ENCODE measurements around the gene PYCR2.

PYCR2 gene

DNA sequence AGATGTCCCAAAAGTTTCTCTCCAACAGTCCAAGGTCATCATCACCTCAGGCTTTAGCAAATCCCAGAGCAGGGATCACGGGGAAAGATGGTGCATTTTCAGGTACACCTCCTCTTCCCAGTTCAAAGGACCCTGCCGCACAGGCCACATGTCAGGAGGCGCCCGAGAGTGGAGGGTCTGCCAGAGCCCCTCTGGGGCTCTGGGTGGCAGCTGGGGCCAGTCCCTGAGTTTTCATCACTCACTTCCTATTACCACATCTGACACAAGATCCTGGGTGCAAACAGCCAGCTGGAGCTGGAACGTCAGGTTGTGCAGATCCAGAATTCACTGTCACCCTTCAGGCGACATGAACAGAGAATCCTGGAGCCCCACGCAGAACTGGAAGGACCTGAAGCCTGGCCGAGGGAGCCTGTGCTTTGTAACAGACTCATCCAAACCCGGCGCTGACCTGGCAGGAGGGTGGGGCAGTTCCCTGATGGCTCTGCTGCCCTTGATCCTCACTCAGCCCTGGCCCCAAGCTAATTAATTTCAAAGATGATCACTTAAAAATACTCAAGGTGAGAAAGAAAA is 50.7 kb downstream of the PYCR2 start:
- no peak for DNase-seq

DNA sequence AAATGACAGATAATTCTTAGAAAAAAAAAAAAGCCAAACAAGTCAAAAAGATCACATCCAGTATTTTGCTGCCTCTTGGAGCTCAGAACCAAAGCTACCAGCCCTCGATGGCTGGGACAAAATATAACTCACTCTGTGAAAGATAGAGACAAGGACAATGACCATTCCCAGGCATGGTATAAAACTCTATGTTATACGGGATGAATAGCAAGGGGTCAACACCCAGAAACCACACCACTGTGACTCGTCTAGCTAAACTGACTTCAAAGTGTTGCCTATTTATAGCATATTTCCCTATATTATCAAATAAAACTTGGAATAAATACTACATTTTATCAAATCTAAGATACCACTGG is 52.0 kb downstream of the PYCR2 start:
- no peak for DNase-seq

DNA sequence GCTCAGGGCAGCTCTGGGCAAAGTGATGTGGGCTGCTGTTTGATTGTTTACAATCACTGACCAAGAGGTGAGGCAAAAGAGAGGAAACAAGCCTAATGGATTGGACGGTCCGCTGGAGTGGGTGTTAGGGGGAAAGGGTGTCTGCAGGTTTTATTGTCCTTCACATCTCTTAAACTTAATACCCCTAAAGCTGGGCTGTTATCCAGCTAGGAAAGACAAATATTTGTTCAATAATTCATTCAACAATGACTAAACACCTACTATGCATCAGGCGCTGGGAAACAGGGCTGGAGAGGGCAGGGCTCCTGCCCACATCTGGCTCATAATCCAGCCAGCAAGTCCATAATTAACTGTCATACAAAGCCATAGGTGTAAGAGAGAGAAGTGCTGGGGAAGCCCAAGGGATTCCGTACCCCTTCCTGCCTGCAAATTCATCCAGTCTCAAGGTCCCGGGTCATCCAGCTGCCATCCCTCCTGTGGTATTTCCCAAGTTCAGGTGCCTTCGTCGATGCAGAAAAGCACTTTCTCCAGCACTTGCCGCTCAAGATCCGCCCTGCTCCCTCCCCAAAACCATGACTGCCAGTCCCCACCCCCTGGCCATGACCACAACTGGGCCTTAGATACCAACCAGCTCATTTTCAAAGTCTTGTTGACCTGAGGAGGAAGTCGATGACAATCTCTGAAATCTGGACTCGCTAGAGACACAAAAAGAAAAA is 52.5 kb downstream of the PYCR2 start:
- peak; percentile 78 for DNase-seq

DNA sequence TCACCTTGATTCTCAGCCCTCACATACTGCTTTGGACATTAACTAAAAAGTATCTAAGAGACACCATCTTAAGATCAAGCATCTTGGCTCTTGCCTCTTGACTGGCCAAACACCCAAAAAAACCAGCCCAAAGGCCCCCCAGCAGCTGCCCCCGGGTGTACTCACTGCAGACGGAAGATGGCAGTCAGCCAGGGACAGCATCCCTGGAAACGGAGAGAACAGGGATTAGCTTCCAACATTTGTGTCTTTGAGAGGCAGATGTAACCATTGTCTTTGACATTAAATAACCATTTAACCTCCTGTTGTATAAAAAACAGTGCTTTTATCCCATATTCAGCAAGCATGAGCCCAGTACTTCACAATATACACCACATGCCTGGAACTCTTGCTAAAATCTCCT is 53.1 kb downstream of the PYCR2 start:
- DNase-seq = no peak
